Muscle of leg (tissue), 11 donors: ENCODE results near the gene MED16. TPM values are rescaled to one million over a fixed set of nuclear protein-coding genes. Genes with fewer than 3 reads are reported as not detected.

ENCODE experiments used
- DNase-seq: peaks from one replicate; pipeline ENCODE4 v3.0.0; 2013
- H3K27ac ChIP-seq: one replicate; pipeline ENCODE4 v1.5.1; 2013; ENCODE audit warnings: mild to moderate bottlenecking, low read length, control low read depth
- H3K27me3 ChIP-seq: one replicate; pipeline ENCODE4 v1.6.1; 2013; ENCODE audit warnings: low read length; ENCODE audit not compliant: control insufficient read depth, insufficient read depth
- H3K36me3 ChIP-seq: one replicate; pipeline ENCODE4 v1.6.1; 2013; ENCODE audit warnings: low read length; ENCODE audit not compliant: control insufficient read depth, insufficient read depth
- H3K4me1 ChIP-seq: one replicate; pipeline ENCODE4 v1.6.1; 2013; ENCODE audit warnings: low read length; ENCODE audit not compliant: control insufficient read depth, insufficient read depth
- H3K4me3 ChIP-seq: one replicate; pipeline ENCODE4 v1.5.1; 2013; ENCODE audit warnings: low read length, control low read depth
- H3K9me3 ChIP-seq: replicated peaks from 2 replicates; pipeline ENCODE4 v1.6.1; 2013; ENCODE audit warnings: low read depth, low read length; ENCODE audit not compliant: control insufficient read depth
- whole genome bisulfite sequencing: methylation state at CpG from one replicate; pipeline ENCODE4 v1.1.5; 2013; ENCODE audit warnings: missing lambda C conversion rate; ENCODE audit not compliant: insufficient coverage; 5-methylcytosine and 5-hydroxymethylcytosine counted together
- polyA plus RNA-seq, 8 donors: library from polyadenylated mRNA; unstranded; fragments of 120-200 nt; gene quantifications; one replicate each; pipeline versions ENCODE4 v1.2.1 to v1.2.3, GENCODE V29; 2013; ENCODE audit warnings: inconsistent platforms in 1 of 8, low replicate concordance in 1 of 8; ENCODE audit not compliant: insufficient read length in 8 of 8, insufficient read depth in 1 of 8
- total RNA-seq: library from RNA; stranded (reverse); fragments of 120-200 nt; gene quantifications from one replicate; pipeline ENCODE4 v1.2.4, GENCODE V29; 2013

The MED16 gene
- total and polyA plus RNA-seq, 9 donors = 11.6 to 48.1 (median 37.7) TPM

- peaks cover 48% of the 10 kb centered on the region for H3K4me1 ChIP-seq
- WGBS = 94% methylated on average over 5 of the region's 10 CpGs
Measured at GRCh38 chr19:936175-936546, 43.2 kb upstream of the MED16 start.

GRCh38 chr19:934865-935479, 42.0 kb upstream of the MED16 start:
- Histone ChIP-seq H3K9me3 (no peaks in the 10 kb centered on the region), H3K27me3 (peaks cover 28% of the 10 kb centered on the region), H3K36me3 (peaks cover 10% of the 10 kb centered on the region), H3K4me1 (peaks cover 40% of the 10 kb centered on the region), H3K27ac (peak overlapping the region; percentile 82), H3K4me3 (no peak overlapping the region)
- peak; percentile 94 for DNase-seq
- WGBS = 7% methylated on average over 29 of the region's 31 CpGs

More at GRCh38 chr19:936175-936546, 43.2 kb upstream of the MED16 start:
- H3K27ac ChIP-seq = no peak overlapping the region
- H3K36me3 ChIP-seq = peaks cover 10% of the 10 kb centered on the region
- no peak for DNase-seq
- peaks cover 28% of the 10 kb centered on the region for H3K27me3 ChIP-seq
- H3K9me3 ChIP-seq = no peaks in the 10 kb centered on the region
- no peak overlapping the region for H3K4me3 ChIP-seq

- peaks cover 8% of the 10 kb centered on the region for H3K36me3 ChIP-seq
- H3K9me3 ChIP-seq = no peaks in the 10 kb centered on the region
- peaks cover 39% of the 10 kb centered on the region for H3K4me1 ChIP-seq
- WGBS = 69% methylated on average over 29 of the region's 29 CpGs
- DNase-seq = no peak
- no peak overlapping the region for H3K4me3 ChIP-seq
- H3K27ac ChIP-seq = peak overlapping the region; percentile 82
- peaks cover 27% of the 10 kb centered on the region for H3K27me3 ChIP-seq
Measured at GRCh38 chr19:934197-934840, 41.3 kb upstream of the MED16 start.

- Histone ChIP-seq H3K4me1 (peaks cover 37% of the 10 kb centered on the region), H3K9me3 (no peaks in the 10 kb centered on the region), H3K27me3 (peaks cover 25% of the 10 kb centered on the region), H3K27ac (peak overlapping the region; percentile 47), H3K4me3 (no peak overlapping the region), H3K36me3 (peaks cover 12% of the 10 kb centered on the region)
- no peak for DNase-seq
- 13% methylated on average over 4 of the region's 14 CpGs for WGBS
Measured at GRCh38 chr19:933553-933882, 40.5 kb upstream of the MED16 start.

GRCh38 chr19:932648-933552, 39.9 kb upstream of the MED16 start:
- Histone ChIP-seq H3K27me3 (peaks cover 21% of the 10 kb centered on the region), H3K9me3 (no peaks in the 10 kb centered on the region), H3K27ac (peak overlapping the region; percentile 59), H3K4me3 (no peak overlapping the region), H3K4me1 (peaks cover 36% of the 10 kb centered on the region), H3K36me3 (peaks cover 12% of the 10 kb centered on the region)
- 13% methylated on average over 42 of the region's 54 CpGs for WGBS
- peak; percentile 81 for DNase-seq

GRCh38 chr19:931860-932647, 39.1 kb upstream of the MED16 start:
- no peaks in the 10 kb centered on the region for H3K9me3 ChIP-seq
- no peak overlapping the region for H3K27ac ChIP-seq
- H3K36me3 ChIP-seq = peaks cover 8% of the 10 kb centered on the region
- no peak overlapping the region for H3K4me3 ChIP-seq
- 68% methylated on average over 27 of the region's 32 CpGs for WGBS
- peaks cover 17% of the 10 kb centered on the region for H3K27me3 ChIP-seq
- DNase-seq = no peak
- H3K4me1 ChIP-seq = peaks cover 45% of the 10 kb centered on the region

GRCh38 chr19:929891-930258, 36.9 kb upstream of the MED16 start:
- Histone ChIP-seq H3K4me1 (peaks cover 51% of the 10 kb centered on the region), H3K4me3 (no peak overlapping the region), H3K27me3 (peaks cover 18% of the 10 kb centered on the region), H3K27ac (no peak overlapping the region), H3K9me3 (no peaks in the 10 kb centered on the region), H3K36me3 (peaks cover 7% of the 10 kb centered on the region)
- 88% methylated on average over 6 of the region's 6 CpGs for WGBS
- DNase-seq = no peak

GRCh38 chr19:929203-929890, 36.4 kb upstream of the MED16 start:
- Histone ChIP-seq H3K27ac (no peak overlapping the region), H3K36me3 (peaks cover 7% of the 10 kb centered on the region), H3K9me3 (no peaks in the 10 kb centered on the region), H3K27me3 (peaks cover 22% of the 10 kb centered on the region), H3K4me3 (no peak overlapping the region), H3K4me1 (peaks cover 50% of the 10 kb centered on the region)
- DNase-seq = no peak
- 87% methylated on average over 33 of the region's 51 CpGs for WGBS

GRCh38 chr19:928471-929202, 35.6 kb upstream of the MED16 start:
- peaks cover 7% of the 10 kb centered on the region for H3K36me3 ChIP-seq
- DNase-seq = no peak
- no peaks in the 10 kb centered on the region for H3K9me3 ChIP-seq
- no peak overlapping the region for H3K4me3 ChIP-seq
- H3K27ac ChIP-seq = no peak overlapping the region
- peaks cover 48% of the 10 kb centered on the region for H3K4me1 ChIP-seq
- H3K27me3 ChIP-seq = peaks cover 17% of the 10 kb centered on the region
- 78% methylated on average over 16 of the region's 18 CpGs for WGBS
